Brain microvascular endothelial cell (primary cell): ENCODE data around the gene OR4D1.
"Not testable (repeated sequence)": the region's sequence is repeated elsewhere in the genome, so short reads cannot be mapped to it uniquely, and the experiment has no call there.

Source experiments
- DNase-seq: peaks from one replicate; pipeline ENCODE4 v3.0.0-alpha.2; 2020
- H3K27ac ChIP-seq: fragments of 250-450 bp; sonication (Bioruptor Pico); 2 replicates; pipeline ENCODE4 v1.5.1; 2020; ENCODE audit warnings: mild to moderate bottlenecking, moderate library complexity
- H3K27me3 ChIP-seq: fragments of 250-450 bp; sonication (Bioruptor Pico); replicated peaks from 2 replicates; pipeline ENCODE4 v1.5.1; 2020; ENCODE audit warnings: mild to moderate bottlenecking
- H3K36me3 ChIP-seq: fragments of 250-450 bp; sonication (Bioruptor Pico); replicated peaks from 2 replicates; pipeline ENCODE4 v1.5.1; 2020; ENCODE audit warnings: mild to moderate bottlenecking
- H3K4me3 ChIP-seq: 2 replicates; pipeline ENCODE4 v1.5.1; 2011; ENCODE audit warnings: low read depth, mild to moderate bottlenecking, control low read depth, low read length, moderate library complexity
- CTCF ChIP-seq: IDR thresholded peaks from 2 replicates; pipeline ENCODE4 v1.5.1; 2011; ENCODE audit warnings: low read depth, mild to moderate bottlenecking, moderate library complexity, low read length, control low read depth, inconsistent platforms; ENCODE audit errors: missing control alignments
- in situ Hi-C: cut with HindIII; loops from 2 replicates; pipeline ENCODE4 v1.10.0; 2017; ENCODE audit warnings: low sequenced_read_pairs, low pct_ligation_motif_present

OR4D1 gene

GRCh38 chr17:58119491-58119890, 28.7 kb upstream of the OR4D1 start:
- TF ChIP-seq CTCF, result no peak
- Histone ChIP-seq H3K4me3 (no peak overlapping the region), H3K27me3 (no peaks in the 10 kb centered on the region), H3K36me3 (no peaks in the 10 kb centered on the region), H3K27ac (no peak overlapping the region)
- in situ Hi-C loops, result no loop called here
- no peak for DNase-seq

- Histone ChIP-seq H3K27ac (no peak overlapping the region), H3K4me3 (no peak overlapping the region), H3K36me3 (no peaks in the 10 kb centered on the region), H3K27me3 (no peaks in the 10 kb centered on the region)
- peak; percentile 41 for DNase-seq
- TF ChIP-seq CTCF, result no peak
- in situ Hi-C loops, result no loop called here
These were observed 27.9 kb upstream of the OR4D1 start for GRCh38 chr17:58120195-58120822.

- H3K27ac ChIP-seq, result no peak overlapping the region
- H3K27me3 ChIP-seq, result no peaks in the 10 kb centered on the region
- in situ Hi-C loops, result no loop called here
- H3K4me3 ChIP-seq, result no peak overlapping the region
- DNase-seq, result peak; percentile 25
- peak; percentile 41 for TF ChIP-seq CTCF
- no peaks in the 10 kb centered on the region for H3K36me3 ChIP-seq
These were observed 26.3 kb upstream of the OR4D1 start for GRCh38 chr17:58121925-58122324.

GRCh38 chr17:58127846-58128245, 20.3 kb upstream of the OR4D1 start:
- no peaks in the 10 kb centered on the region for H3K27me3 ChIP-seq
- in situ Hi-C loops, result no loop called here
- TF ChIP-seq CTCF, result no peak

GRCh38 chr17:58132697-58133096, 15.5 kb upstream of the OR4D1 start:
- H3K27me3 ChIP-seq, H3K36me3 ChIP-seq, in situ Hi-C loops, H3K4me3 ChIP-seq, H3K27ac ChIP-seq, DNase-seq: not testable (repeated sequence)

More at GRCh38 chr17:58127846-58128245, 20.3 kb upstream of the OR4D1 start:
- DNase-seq, result no peak
- Histone ChIP-seq H3K36me3 (no peaks in the 10 kb centered on the region), H3K27ac (no peak overlapping the region), H3K4me3 (no peak overlapping the region)

GRCh38 chr17:58136669-58137279, 11.4 kb upstream of the OR4D1 start:
- no peaks in the 10 kb centered on the region for H3K27me3 ChIP-seq
- H3K36me3 ChIP-seq, result no peaks in the 10 kb centered on the region
- no peak overlapping the region for H3K4me3 ChIP-seq
- no peak for DNase-seq
- H3K27ac ChIP-seq, result no peak overlapping the region
- in situ Hi-C loops, result no loop called here
- peak; percentile 64 for TF ChIP-seq CTCF
